ENCODE results near the gene WASL.

GRCh38 chr7:123637878-123638277, 110.9 kb downstream of the WASL start:
- TF ChIP-seq, protein P1, sequence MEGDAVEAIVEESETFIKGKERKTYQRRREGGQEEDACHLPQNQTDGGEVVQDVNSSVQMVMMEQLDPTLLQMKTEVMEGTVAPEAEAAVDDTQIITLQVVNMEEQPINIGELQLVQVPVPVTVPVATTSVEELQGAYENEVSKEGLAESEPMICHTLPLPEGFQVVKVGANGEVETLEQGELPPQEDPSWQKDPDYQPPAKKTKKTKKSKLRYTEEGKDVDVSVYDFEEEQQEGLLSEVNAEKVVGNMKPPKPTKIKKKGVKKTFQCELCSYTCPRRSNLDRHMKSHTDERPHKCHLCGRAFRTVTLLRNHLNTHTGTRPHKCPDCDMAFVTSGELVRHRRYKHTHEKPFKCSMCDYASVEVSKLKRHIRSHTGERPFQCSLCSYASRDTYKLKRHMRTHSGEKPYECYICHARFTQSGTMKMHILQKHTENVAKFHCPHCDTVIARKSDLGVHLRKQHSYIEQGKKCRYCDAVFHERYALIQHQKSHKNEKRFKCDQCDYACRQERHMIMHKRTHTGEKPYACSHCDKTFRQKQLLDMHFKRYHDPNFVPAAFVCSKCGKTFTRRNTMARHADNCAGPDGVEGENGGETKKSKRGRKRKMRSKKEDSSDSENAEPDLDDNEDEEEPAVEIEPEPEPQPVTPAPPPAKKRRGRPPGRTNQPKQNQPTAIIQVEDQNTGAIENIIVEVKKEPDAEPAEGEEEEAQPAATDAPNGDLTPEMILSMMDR (IDR thresholded peaks at IDR 0.05; ENCODE audit: poor library complexity, severe bottlenecking), result no peak
- TF ChIP-seq EZH2 (IDR thresholded peaks at IDR 0.05; ENCODE audit: borderline replicate concordance, insufficient read depth, low read length, poor library complexity, severe bottlenecking) (no peak), POLR2AphosphoS5 (IDR thresholded peaks at IDR 0.05) (no peak)

Measured in neural cell (in vitro differentiated cells).